Kidney (tissue), 14 donors: ENCODE results near the gene ARL16. TPM values are rescaled to one million over a fixed set of nuclear protein-coding genes. Genes with fewer than 3 reads are reported as not detected.
A peak's percentile ranks its signal among the peaks of the same experiment; 100 is the strongest.

ENCODE experiments used
- DNase-seq, 5 donors: peaks; one replicate each; pipeline ENCODE4 v3.0.0-alpha.2; 2013 to 2020
- FAIRE-seq: peaks from 2 replicates; lab custom pipeline; 2012; peaks lifted over from hg19 to GRCh38; lab: Jason Lieb, UNC
- H3K27ac ChIP-seq, 2 donors: one replicate each; pipeline ENCODE4 v1.7.0; 2013; ENCODE audit warnings: low read depth in 2 of 2, low read length in 2 of 2, inconsistent platforms in 1 of 2
- H3K27me3 ChIP-seq: one replicate; pipeline ENCODE4 v1.7.1; 2013; ENCODE audit warnings: low read length, inconsistent platforms; ENCODE audit not compliant: control insufficient read depth, insufficient read depth
- H3K36me3 ChIP-seq, 3 donors: one replicate each; pipeline versions ENCODE4 v1.7.0 to v1.7.1; 2013; ENCODE audit warnings: low read length in 3 of 3, control low read depth in 1 of 3, inconsistent platforms in 1 of 3; ENCODE audit not compliant: insufficient read depth in 3 of 3, control insufficient read depth in 2 of 3
- H3K4me1 ChIP-seq, 3 donors: one replicate each; pipeline versions ENCODE4 v1.7.0 to v1.7.1; 2013; ENCODE audit warnings: low read length in 3 of 3, inconsistent platforms in 1 of 3, low read depth in 1 of 3; ENCODE audit not compliant: control insufficient read depth in 2 of 3, insufficient read depth in 2 of 3
- H3K4me3 ChIP-seq, 3 donors: one replicate each; pipeline versions ENCODE4 v1.7.0 to v1.8.1; 2013; ENCODE audit warnings: low read length in 3 of 3, control low read depth in 1 of 3, inconsistent platforms in 1 of 3
- H3K9ac ChIP-seq, 3 donors: one replicate each; pipeline versions ENCODE4 v1.7.0 to v1.7.1; 2013; ENCODE audit warnings: low read length in 3 of 3, control low read depth in 1 of 3, inconsistent platforms in 1 of 3
- H3K9me3 ChIP-seq, 3 donors: one replicate each; pipeline versions ENCODE4 v1.7.0 to v1.7.1; 2013; ENCODE audit warnings: low read length in 3 of 3, control low read depth in 1 of 3, inconsistent platforms in 1 of 3; ENCODE audit not compliant: control insufficient read depth in 2 of 3, insufficient read depth in 1 of 3
- CTCF ChIP-seq: IDR thresholded peaks from 3 replicates; pipeline ENCODE4 v1.5.1; 2012; ENCODE audit warnings: mild to moderate bottlenecking, moderate library complexity, borderline replicate concordance; ENCODE audit not compliant: insufficient read depth; ENCODE audit errors: extremely low read depth
- intact Hi-C: fragments of 100-400 bp; cut with DNase I; formaldehyde crosslinking; loops from one replicate; pipeline ENCODE4 v1.11.1; 2022
- polyA plus RNA-seq: library from polyadenylated mRNA; stranded (reverse); fragments of 350-450 nt; fragmentation: Illumina TruSeq; extraction: RNeasy Lipid Tissue Mini Kit (QIAGEN cat#74804); gene quantifications from one replicate; pipeline ENCODE4 v1.2.3, GENCODE V29; 2014; ENCODE audit warnings: low read depth, low replicate concordance; ENCODE audit not compliant: insufficient read depth
- total RNA-seq: library from RNA; stranded (reverse); fragmentation: NEBNext Ultra II Directional; extraction: Animal tissue kit (Norgen Biotek cat#: 25700); gene quantifications from one replicate; pipeline ENCODE4 v1.2.1, GENCODE V29; 2021
- donor health status: control.
- donor health status: control.
- donor health status: control.
- donor health status: control.
- donor health status: control.
- donor health status: DM: yes; HTN: yes; CAD: no.
- donor health status: Normal renal cell carcinoma (clear cell type).

The ARL16 gene
- total and polyA plus RNA-seq, 2 donors from 2014 or later: 34.7 to 76.1 TPM

GRCh38 chr17:81715872-81716673 is 32.5 kb upstream of the ARL16 start:
- H3K36me3 ChIP-seq: no peaks in the 10 kb centered on the region
- no peak for FAIRE-seq

GRCh38 chr17:81715107-81715871 is 31.7 kb upstream of the ARL16 start:
- Histone ChIP-seq H3K36me3 (no peaks in the 10 kb centered on the region), H3K9ac (no peak overlapping the region), H3K27me3 (peaks cover 4% of the 10 kb centered on the region), H3K27ac (no peak overlapping the region), H3K4me1 (peaks cover 0 to 32% (median 7%) of the 10 kb centered on the region in 3 donors), H3K4me3 (no peak overlapping the region), H3K9me3 (no peaks in the 10 kb centered on the region)
- DNase-seq: peak in 1 of 5 donors; percentile 77
- TF ChIP-seq CTCF: no peak
- no peak for FAIRE-seq
- intact Hi-C loops: no loop called here

More at GRCh38 chr17:81715872-81716673, 32.5 kb upstream of the ARL16 start:
- intact Hi-C loops: no loop called here
- Histone ChIP-seq H3K9ac (no peak overlapping the region), H3K27me3 (peaks cover under 1% of the 10 kb centered on the region), H3K9me3 (no peaks in the 10 kb centered on the region), H3K4me1 (peaks cover 0 to 24% (median 0%) of the 10 kb centered on the region in 3 donors), H3K27ac (no peak overlapping the region), H3K4me3 (no peak overlapping the region)
- DNase-seq: no peak
- TF ChIP-seq CTCF: no peak

- TF ChIP-seq CTCF: no peak
- Histone ChIP-seq H3K27ac (no peak overlapping the region), H3K4me1 (peaks cover 0 to 35% (median 7%) of the 10 kb centered on the region in 3 donors), H3K27me3 (peaks cover 4% of the 10 kb centered on the region), H3K4me3 (peak overlapping the region in 1 of 3 donors; percentile 70), H3K9me3 (no peaks in the 10 kb centered on the region), H3K9ac (peak overlapping the region in 1 of 3 donors; percentile 23), H3K36me3 (no peaks in the 10 kb centered on the region)
- intact Hi-C loops: no loop called here
- DNase-seq (peak in 1 of 5 donors; percentile 72), FAIRE-seq (no peak)
Observed at GRCh38 chr17:81714412-81715106, 31.0 kb upstream of the ARL16 start.
